Measurements from ENCODE around the gene QDPR. TPM values are rescaled to one million over a fixed set of nuclear protein-coding genes. Genes with fewer than 3 reads are reported as not detected.

Gene QDPR
- total RNA-seq, 1 donor from 2014 or later = 52.4 TPM

DNA sequence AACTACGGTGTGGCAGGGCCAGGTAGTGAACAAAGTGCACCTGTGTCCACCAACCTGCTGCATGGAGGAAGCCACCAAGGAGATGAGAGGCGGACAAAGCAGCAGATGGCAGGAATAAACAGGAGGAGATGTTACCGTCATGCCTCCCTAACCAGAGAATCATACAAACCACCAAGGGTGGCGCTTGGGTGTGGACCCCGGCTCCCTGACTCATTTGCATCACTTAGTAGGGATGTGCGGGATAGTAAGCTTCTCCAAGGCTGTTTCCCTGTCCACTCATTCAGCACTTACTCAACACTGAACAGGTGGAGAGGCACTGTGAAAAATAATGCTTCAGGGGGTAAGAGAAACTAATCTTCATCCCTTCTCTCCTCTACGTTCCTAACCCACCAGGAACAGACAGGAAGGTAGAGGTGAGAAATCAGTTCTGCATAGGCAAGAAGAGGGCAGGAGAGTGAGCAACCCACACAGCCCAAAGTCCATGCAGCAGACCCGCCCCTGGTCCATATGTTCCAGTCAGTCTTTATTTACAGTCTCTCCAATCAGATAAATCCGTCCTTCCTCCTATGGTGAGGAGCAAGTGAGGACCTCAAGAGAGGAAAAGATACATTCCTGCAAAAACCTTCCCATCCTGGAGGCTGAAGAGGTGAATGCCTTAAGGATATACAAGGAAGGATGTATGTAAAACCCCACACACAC, 34.0 kb downstream of the QDPR start:
- Mint-ChIP-seq H3K36me3 (no peaks in the 10 kb centered on the region), H3K27me3 (no peaks in the 10 kb centered on the region), H3K9me3 (no peaks in the 10 kb centered on the region), H3K4me3 (no peak overlapping the region), H3K4me1 (ENCODE audit: unreplicated experiment) (peaks cover 6% of the 10 kb centered on the region), H3K27ac (no peak overlapping the region)
- TF ChIP-seq, protein P1, sequence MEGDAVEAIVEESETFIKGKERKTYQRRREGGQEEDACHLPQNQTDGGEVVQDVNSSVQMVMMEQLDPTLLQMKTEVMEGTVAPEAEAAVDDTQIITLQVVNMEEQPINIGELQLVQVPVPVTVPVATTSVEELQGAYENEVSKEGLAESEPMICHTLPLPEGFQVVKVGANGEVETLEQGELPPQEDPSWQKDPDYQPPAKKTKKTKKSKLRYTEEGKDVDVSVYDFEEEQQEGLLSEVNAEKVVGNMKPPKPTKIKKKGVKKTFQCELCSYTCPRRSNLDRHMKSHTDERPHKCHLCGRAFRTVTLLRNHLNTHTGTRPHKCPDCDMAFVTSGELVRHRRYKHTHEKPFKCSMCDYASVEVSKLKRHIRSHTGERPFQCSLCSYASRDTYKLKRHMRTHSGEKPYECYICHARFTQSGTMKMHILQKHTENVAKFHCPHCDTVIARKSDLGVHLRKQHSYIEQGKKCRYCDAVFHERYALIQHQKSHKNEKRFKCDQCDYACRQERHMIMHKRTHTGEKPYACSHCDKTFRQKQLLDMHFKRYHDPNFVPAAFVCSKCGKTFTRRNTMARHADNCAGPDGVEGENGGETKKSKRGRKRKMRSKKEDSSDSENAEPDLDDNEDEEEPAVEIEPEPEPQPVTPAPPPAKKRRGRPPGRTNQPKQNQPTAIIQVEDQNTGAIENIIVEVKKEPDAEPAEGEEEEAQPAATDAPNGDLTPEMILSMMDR (conservative IDR thresholded peaks at IDR 0.05) = no peak
- no peak for DNase-seq (ENCODE audit: extremely low spot score, unreplicated experiment)

DNA sequence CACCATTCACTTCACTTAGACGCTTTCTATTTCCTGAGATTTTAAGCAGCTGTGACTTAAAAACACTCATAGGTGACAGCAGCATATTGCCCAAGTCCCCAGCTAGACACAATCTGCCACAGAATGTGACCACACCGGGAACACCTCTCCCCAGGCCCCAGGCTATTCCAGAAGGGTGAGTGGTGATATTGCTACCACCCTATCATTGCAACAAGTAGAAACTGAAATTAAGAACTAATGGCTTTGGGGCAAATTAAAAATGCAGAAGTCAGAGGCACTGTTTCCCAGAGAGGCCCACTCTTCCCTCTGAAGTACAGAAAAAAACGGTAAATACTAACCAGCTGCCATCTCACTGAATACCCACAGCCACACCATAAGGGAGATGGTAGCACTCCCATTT, 35.0 kb downstream of the QDPR start:
- TF ChIP-seq, protein P1 (conservative IDR thresholded peaks at IDR 0.05) = no peak
- Mint-ChIP-seq H3K27me3 (no peaks in the 10 kb centered on the region), H3K4me1 (ENCODE audit: unreplicated experiment) (peaks cover 11% of the 10 kb centered on the region), H3K27ac (no peak overlapping the region), H3K36me3 (no peaks in the 10 kb centered on the region), H3K4me3 (no peak overlapping the region), H3K9me3 (no peaks in the 10 kb centered on the region)
- no peak for DNase-seq (ENCODE audit: extremely low spot score, unreplicated experiment)

DNA sequence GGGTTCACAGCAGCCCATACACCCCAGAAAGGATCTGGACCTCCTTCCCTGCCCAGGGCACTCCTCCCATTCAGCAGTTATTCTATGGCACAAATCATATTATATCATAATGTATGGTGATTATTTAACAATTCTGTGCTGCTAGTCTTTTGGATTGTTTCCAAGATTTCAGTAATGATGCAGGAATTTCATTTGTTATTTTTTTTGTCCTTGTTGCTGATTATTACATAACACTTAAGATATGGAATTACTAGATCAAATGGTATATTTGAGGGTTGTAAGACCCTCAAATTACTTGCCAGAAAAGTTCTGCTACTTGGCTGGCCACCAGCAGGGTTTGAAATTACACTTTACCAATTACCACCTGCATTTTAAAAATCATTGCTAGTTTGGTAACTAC, 36.4 kb downstream of the QDPR start:
- no peaks in the 10 kb centered on the region for H3K27me3 Mint-ChIP-seq
- no peak overlapping the region for H3K4me3 Mint-ChIP-seq
- peaks cover 11% of the 10 kb centered on the region for H3K4me1 Mint-ChIP-seq (ENCODE audit: unreplicated experiment)
- H3K36me3 Mint-ChIP-seq = no peaks in the 10 kb centered on the region
- DNase-seq (ENCODE audit: extremely low spot score, unreplicated experiment) = no peak
- H3K9me3 Mint-ChIP-seq = no peaks in the 10 kb centered on the region
- no peak overlapping the region for H3K27ac Mint-ChIP-seq
- TF ChIP-seq, protein P1 (conservative IDR thresholded peaks at IDR 0.05) = no peak

DNA sequence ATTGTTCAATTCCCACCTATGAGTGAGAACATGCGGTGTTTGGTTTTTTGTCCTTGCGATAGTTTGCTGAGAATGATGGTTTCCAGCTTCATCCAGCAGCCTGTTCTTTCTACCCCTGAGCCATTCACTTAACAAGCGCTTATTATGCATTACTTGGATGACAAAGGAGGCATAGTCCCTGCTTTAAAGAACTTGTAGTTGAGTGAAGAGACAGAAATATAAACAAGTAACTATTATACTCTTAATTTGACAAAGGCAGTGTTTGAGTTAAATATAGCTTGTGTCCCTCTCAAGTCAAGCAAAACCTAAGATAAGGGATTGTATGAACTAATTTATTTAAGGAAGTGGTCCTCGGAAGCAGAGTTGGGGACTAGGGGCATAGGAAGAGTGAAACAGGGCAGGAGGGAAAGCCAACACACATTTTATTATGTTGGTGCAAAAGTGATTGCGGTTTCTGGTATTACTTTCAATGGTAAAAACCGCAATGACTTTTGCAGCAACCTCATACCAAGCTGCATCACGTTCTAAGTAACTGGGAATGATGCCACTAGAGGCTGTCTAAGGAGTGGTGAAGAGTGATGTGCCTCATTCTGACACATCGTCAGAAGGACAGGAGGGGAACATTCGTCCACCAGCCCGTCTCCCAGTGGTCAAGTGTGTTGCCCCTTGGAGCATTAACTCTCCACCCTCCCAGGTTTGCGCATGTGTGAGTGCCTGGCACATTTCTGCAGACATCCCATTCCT, 41.8 kb downstream of the QDPR start:
- Mint-ChIP-seq H3K4me3 (no peak overlapping the region), H3K4me1 (ENCODE audit: unreplicated experiment) (peaks cover 15% of the 10 kb centered on the region), H3K9me3 (no peaks in the 10 kb centered on the region), H3K27ac (no peak overlapping the region), H3K27me3 (no peaks in the 10 kb centered on the region), H3K36me3 (no peaks in the 10 kb centered on the region)
- no peak for DNase-seq (ENCODE audit: extremely low spot score, unreplicated experiment)
- TF ChIP-seq, protein P1 (conservative IDR thresholded peaks at IDR 0.05) = no peak

DNA sequence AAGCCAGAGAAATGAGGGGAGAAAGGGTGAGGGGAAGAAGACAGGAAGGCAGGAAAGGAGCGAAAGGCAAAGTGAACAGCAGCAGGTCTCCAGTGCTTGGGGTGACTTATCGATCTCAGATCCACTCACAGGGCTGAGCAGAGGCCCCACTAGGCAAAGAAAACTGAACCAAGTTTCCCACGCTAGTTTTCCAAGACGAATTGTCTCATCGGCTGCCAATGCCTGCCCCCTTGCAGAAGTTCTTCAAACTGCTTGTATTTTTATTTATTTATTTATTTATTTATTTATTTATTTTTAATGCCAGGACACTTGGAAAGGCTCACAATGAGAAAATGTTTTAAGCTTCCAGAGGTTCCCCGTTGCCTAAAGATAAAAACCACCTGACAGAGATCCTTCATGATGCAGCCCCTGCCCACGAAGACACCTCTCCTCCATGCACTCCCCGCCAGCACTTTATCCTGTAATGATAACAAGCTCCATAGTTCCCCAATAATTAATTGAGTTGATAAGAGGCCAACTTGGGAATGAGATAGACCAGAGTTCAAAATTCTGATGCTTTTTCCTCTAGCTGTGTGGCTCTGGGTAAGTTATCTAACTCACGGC, 43.2 kb downstream of the QDPR start:
- no peak for DNase-seq (ENCODE audit: extremely low spot score, unreplicated experiment)
- Mint-ChIP-seq H3K4me1 (ENCODE audit: unreplicated experiment) (peaks cover 15% of the 10 kb centered on the region), H3K4me3 (no peak overlapping the region), H3K27ac (peak overlapping the region; percentile 39), H3K27me3 (no peaks in the 10 kb centered on the region), H3K9me3 (no peaks in the 10 kb centered on the region), H3K36me3 (no peaks in the 10 kb centered on the region)
- TF ChIP-seq, protein P1 (conservative IDR thresholded peaks at IDR 0.05) = peak; percentile 81
